ENCODE results near the gene PDPK1.
A peak's percentile ranks its signal among the peaks of the same experiment; 100 is the strongest.
"Not testable (repeated sequence)": the region's sequence is repeated elsewhere in the genome, so short reads cannot be mapped to it uniquely, and the experiment has no call there.

Gene PDPK1

GRCh38 chr16:2540912-2541311 is 3.1 kb downstream of the PDPK1 start:
- DNase-seq (ENCODE audit: low read depth in 3 of 3) = not testable (repeated sequence)

- not testable (repeated sequence) for DNase-seq (ENCODE audit: low read depth in 3 of 3)
Measured at GRCh38 chr16:2541409-2541808, 3.6 kb downstream of the PDPK1 start.

- DNase-seq (ENCODE audit: low read depth in 3 of 3) = not testable (repeated sequence)
Measured at GRCh38 chr16:2543771-2544170, 6.0 kb downstream of the PDPK1 start.

GRCh38 chr16:2550283-2550878 is 12.6 kb downstream of the PDPK1 start:
- DNase-seq (ENCODE audit: low read depth in 3 of 3) = not testable (repeated sequence)

- not testable (repeated sequence) for DNase-seq (ENCODE audit: low read depth in 3 of 3)
Measured at GRCh38 chr16:2551420-2551889, 13.6 kb downstream of the PDPK1 start.

- DNase-seq (ENCODE audit: low read depth in 3 of 3) = not testable (repeated sequence)
Measured at GRCh38 chr16:2554709-2555425, 17.0 kb downstream of the PDPK1 start.

GRCh38 chr16:2557150-2557549 is 19.3 kb downstream of the PDPK1 start:
- not testable (repeated sequence) for DNase-seq (ENCODE audit: low read depth in 3 of 3)

GRCh38 chr16:2560131-2560797 is 22.4 kb downstream of the PDPK1 start:
- DNase-seq (ENCODE audit: low read depth in 3 of 3) = not testable (repeated sequence)

- peak; percentile 33 to 45 (median 40) for DNase-seq (ENCODE audit: low read depth in 3 of 3)
Measured at GRCh38 chr16:2560798-2561133, 22.9 kb downstream of the PDPK1 start.

- DNase-seq (ENCODE audit: low read depth in 3 of 3) = not testable (repeated sequence)
Measured at GRCh38 chr16:2567506-2567905, 29.7 kb downstream of the PDPK1 start.

GRCh38 chr16:2568573-2568972 is 30.8 kb downstream of the PDPK1 start:
- DNase-seq (ENCODE audit: low read depth in 3 of 3) = not testable (repeated sequence)

GRCh38 chr16:2572704-2573103 is 34.9 kb downstream of the PDPK1 start:
- not testable (repeated sequence) for DNase-seq (ENCODE audit: low read depth in 3 of 3)

GRCh38 chr16:2575839-2576238 is 38.0 kb downstream of the PDPK1 start:
- DNase-seq (ENCODE audit: low read depth in 3 of 3) = not testable (repeated sequence)

GRCh38 chr16:2577044-2577443 is 39.2 kb downstream of the PDPK1 start:
- DNase-seq (ENCODE audit: low read depth in 3 of 3) = not testable (repeated sequence)

- not testable (repeated sequence) for DNase-seq (ENCODE audit: low read depth in 3 of 3)
Measured at GRCh38 chr16:2578905-2579304, 41.1 kb downstream of the PDPK1 start.

GRCh38 chr16:2580143-2580542 is 42.3 kb downstream of the PDPK1 start:
- DNase-seq (ENCODE audit: low read depth in 3 of 3) = not testable (repeated sequence)

GRCh38 chr16:2580818-2581217 is 43.0 kb downstream of the PDPK1 start:
- DNase-seq (ENCODE audit: low read depth in 3 of 3) = not testable (repeated sequence)

- no peak for DNase-seq (ENCODE audit: low read depth in 3 of 3)
Measured at GRCh38 chr16:2584729-2585650, 47.2 kb downstream of the PDPK1 start.

GRCh38 chr16:2585651-2586081 is 47.8 kb downstream of the PDPK1 start:
- DNase-seq (ENCODE audit: low read depth in 3 of 3) = no peak

- DNase-seq (ENCODE audit: low read depth in 3 of 3) = no peak
Measured at GRCh38 chr16:2586241-2586640, 48.4 kb downstream of the PDPK1 start.

GRCh38 chr16:2586901-2587480 is 49.2 kb downstream of the PDPK1 start:
- DNase-seq (ENCODE audit: low read depth in 3 of 3) = no peak

Data from stimulated activated CD4-positive, alpha-beta T cell treated with anti-CD3 and anti-CD28 coated beads, TNF-alpha, amount 100 ng/mL, for 4 hours (primary cell).